AG08395 (cell line): ENCODE measurements around the gene KCTD10.

Source experiments
- DNase-seq: peaks from one replicate; pipeline ENCODE4 v3.0.0; 2012; ENCODE audit warnings: mixed read lengths, low spot score

Gene KCTD10, protein sequence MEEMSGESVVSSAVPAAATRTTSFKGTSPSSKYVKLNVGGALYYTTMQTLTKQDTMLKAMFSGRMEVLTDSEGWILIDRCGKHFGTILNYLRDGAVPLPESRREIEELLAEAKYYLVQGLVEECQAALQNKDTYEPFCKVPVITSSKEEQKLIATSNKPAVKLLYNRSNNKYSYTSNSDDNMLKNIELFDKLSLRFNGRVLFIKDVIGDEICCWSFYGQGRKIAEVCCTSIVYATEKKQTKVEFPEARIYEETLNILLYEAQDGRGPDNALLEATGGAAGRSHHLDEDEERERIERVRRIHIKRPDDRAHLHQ

DNA sequence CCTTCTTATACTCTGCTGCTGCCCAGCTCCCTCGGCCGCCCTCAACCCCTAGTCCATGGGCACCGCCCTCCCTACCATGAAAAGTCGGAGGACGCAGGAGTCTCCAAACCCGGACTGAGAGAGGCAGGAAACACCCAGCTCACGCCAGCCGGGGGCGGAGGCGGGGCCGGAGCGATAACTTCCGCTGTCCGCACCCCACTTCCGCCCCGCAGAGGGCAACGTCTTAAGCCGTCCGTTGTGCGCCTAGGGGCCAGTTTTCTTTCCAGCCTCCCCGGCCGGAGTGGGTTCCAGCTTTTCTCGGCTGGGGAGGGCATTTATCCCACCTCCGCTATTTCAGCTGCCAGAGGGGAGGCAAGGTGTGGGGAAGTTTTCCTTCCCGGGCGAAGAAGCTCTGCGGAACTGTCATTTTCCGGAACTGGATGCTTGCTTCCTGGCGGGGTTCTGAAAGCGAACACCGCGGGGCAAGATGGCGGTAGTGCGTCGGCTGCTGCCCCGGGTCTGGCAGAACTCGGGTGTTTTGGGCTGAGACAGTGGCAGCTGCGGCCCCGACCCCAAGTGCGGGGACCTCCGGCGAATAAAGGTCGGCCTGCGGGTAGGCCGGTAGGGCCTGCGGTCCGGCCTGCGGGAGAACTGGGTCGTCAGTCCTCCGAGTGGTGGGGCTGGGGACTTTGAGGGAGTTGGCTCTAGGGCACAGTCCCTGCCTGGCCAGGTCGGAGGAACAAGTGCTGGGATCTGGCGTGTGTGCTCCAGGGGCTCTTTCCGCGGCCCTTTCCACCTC, at the start of gene KCTD10, which contains the start of gene UBE3B:
KCTD10 (minus strand) TSS at position 116 of the 778 bp plus-strand sequence; CDS start at position 78, 38 bp downstream.
UBE3B (plus strand) TSS at position 450 of the 778 bp plus-strand sequence. CDS start 5,918 bp downstream, outside the sequence.
- peak; percentile 96 for DNase-seq

DNA sequence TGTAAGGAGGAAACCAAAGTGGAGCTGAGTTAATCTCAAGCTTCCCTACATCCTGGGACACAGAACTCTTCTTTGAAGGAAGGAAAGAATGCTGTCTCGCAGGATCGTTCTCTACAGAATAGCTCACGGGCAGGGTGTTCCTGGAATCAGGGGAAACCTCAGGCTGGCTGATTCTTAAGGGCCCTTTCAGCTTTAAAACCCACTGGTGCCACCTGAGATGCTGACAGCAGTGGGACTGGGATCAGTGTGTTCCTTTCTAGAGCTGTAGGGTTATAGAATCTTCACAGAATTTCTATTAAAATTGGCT, 48.1 kb upstream of the KCTD10 start:
- DNase-seq = no peak

DNA sequence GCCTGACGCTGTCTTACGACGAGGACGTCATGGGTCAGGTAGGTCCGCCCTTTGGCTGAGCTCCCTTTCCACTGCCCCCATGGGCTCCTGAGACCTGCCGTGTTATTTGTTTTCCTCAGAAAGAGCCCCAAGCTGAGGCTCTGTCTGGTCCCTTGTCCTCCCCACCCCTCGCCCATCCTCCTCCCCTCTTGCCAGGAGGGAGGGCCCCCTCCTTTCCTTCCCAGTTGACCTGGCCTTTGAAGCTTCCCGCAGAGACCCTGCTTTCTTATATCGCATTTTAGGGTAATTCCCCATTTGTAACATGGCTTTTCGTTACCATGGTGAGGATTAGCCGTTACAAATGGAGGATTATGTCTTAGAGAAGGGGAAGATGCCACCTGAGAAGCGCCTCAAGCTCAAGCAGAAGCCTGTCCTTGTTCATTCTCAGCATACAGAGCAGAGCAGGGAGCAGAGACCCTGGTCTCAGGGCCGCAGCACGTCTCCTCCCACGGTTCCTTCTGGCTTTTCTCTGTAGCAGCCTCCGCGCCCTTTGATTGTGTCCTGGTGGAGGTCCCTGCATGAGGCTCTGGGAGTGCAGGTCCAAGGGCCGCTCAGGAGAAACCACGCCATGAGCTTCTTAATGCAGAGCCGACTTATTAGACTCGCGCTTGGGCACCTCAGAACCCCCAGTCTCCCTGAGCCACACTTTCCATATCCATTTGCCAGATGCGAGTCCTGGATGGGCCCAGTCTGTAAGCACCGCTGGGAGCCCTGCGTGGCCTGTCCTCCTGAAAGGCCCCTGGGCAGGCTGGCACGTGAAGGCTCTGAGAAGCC, 47.6 kb upstream of the KCTD10 start:
- no peak for DNase-seq

DNA sequence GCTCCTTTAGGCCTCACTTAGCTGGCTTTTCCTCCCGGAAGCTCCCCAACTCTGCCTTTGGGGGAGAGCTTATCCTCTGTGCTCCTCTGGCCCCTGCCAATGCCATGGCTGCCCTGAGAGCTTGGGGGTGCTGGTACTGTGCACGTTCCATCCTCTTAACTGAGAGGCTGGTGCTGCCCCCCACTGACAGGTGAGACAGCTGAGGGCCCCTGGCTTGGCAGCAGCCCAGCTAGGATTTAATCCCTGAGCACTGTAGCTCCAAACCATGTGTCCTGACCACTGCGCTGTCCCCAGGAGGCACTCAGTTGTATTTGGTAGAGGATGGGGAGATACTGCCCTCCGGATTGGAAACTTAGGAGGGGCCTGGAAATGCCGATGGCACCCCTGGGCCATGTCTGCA, 46.4 kb upstream of the KCTD10 start:
- no peak for DNase-seq

DNA sequence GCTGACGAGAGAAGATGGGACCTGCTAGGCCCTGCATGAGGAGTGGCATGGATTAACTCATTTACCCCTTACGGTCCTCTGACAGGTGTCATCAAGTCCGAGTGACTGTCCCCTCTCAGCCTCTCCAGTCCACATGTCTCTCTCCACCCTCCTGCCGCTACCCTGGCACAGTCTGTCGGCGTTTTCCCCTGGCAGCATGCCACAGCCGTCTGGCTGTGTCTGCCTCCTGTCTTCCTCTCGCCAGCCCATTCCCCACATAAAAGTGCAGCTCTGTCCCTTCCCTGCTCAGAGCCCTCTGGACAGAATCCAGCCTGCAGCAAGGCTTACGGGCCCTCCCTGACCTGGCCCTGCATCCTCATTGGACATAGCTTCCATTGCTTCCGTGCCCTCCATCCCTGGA, 46.0 kb upstream of the KCTD10 start:
- DNase-seq = no peak

DNA sequence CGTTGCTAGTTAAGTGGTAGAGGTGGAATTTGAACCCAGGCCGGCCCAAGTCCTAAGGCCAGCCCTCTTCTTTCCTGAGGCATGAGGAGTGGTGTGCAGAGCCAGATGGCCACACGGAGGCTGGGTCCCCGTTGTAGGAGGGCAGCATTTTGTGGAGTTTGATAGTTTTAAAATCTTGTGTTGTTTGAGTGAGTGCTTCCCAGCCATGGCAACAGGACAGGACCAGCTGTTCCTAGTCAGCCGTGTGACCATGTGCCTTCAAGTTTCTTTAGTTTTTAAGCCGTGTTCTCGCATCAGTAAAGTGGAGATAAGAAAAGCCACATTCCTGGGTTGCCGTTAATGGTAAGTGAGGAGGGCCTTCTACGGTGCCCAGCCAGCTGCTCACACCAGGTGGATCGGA, 44.7 kb upstream of the KCTD10 start:
- no peak for DNase-seq

DNA sequence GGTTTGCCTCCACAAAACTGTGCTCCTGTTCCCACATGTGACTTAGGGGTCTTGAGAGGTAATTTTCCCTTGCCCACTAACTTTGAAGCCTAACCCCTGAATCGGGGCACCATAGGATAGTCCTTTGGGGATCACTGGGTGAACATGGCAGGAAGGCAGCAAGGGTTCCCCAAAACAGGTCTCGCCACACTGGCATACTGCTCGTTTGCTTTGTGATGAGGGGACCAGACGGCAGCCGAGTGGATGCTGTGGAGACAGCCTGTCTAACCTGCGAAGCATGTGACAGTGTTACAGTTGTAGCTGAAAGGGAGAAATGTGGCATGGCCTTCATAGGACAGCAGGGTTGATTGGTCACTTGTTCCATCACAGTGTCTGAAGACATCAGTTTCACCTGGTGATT, 42.7 kb upstream of the KCTD10 start:
- no peak for DNase-seq

DNA sequence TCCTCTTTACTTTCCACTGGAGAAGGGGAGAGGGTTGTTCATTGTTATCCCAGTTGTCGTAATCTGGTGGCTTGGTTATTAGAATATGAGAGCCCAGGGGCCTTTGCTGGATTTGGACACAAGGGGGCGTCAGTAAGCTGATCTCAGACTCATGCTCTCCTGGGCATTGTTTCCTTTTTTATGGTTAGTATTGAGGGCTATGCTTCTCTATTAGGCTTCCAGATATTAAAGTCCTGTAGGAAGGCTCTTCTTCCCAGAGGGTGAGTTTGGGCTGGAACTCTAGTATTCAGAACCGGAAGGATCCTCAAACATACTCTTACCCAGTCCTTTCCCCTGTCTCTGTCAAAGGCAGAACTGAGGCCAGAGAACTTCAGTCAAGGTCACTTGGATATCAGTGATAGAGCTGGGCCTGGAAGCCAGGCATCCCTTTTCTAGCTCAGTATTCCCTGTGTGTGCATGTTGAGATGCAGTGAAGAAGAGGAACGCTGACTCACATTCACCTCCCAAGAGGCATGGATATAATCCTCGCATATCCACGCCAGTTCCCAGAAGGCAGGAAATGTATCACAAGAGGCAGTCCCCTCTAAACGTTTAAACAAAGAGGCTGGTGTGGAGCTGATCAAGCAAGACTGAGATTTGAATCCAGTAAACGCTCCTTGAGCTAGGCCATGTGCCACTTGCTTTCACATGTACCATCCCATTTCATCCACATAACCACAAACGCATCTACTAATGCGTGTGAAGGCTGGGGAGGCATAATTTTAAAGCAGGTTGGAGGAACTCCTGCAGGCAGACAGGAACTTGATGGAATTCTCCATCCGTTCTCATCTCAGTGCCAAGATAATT, 41.9 kb upstream of the KCTD10 start:
- peak; percentile 82 for DNase-seq

DNA sequence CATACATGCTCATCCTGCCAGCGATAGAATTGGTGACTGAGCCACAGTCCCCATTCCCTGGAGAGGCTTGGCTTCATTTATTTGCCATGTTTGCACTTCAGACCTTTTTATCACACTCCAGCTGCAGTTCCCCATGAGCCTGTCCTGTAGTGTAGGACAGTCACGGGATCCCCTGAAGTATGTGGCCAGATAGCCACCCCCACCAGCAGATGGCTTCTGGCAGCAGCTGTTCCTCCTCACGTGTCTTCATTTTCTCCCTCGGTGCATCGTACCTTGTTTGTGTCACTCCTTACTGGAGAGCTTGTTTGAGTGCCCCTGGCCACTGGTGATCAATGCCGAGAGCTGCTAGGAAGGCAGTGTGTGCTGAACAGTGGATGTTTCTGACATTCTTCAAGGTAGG, 40.5 kb upstream of the KCTD10 start:
- no peak for DNase-seq

DNA sequence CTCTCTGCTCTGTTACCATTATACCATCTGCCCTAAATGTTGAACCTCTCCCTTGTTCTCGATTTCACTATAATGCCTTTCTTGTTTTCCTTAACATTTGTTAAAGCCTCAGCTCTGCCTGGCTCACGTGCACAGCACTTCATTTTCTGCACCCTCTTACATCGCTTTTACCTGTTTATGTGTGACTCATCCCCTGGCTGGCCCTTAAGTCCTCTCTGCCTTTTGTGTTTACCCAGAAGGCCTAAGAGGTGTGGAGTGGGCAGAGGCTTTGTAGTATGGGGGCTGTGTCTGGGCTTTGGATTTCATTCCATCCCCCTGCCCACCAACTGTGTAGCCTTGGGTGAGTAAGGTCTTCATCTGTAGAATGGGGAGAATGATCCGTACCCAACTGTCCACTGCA, 36.9 kb upstream of the KCTD10 start:
- no peak for DNase-seq

DNA sequence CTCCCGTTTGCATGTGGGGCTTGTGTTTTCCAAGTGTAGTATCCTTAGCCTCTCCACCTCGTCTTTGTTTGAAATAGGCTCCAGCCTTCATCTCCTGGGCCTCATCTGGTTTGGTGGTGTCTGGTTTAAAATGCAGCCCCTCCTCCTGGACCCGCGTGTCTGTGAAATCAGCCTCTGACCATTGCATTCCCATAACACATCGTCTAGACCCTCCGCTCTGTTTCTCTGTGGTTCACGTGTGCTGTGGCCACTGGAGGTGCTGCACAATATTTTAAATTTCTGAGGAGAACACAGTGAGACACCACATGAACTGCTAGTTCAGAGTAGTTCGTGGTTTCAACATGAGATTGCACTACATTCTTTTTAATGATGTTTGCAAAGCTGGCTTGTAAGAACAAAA, 36.0 kb upstream of the KCTD10 start:
- DNase-seq = no peak

DNA sequence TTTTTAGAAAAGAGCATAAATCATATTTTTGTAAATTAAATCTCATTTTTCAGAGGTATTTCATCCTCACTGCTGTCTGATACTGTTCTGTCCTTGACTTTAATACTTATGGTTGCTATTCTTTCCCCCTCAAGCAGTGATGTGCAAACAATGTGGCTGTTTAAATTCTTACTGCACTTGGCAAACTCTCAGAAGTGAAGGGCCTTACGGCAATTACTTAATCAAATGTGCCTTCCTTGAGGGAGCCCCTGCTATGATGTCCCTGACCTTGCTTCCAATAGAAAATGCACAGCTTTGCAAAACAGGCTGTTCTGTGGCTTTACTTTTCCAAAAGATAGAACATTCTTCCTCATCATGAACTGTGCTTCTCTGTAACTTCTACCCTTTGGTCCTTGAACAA, 35.5 kb upstream of the KCTD10 start:
- no peak for DNase-seq

DNA sequence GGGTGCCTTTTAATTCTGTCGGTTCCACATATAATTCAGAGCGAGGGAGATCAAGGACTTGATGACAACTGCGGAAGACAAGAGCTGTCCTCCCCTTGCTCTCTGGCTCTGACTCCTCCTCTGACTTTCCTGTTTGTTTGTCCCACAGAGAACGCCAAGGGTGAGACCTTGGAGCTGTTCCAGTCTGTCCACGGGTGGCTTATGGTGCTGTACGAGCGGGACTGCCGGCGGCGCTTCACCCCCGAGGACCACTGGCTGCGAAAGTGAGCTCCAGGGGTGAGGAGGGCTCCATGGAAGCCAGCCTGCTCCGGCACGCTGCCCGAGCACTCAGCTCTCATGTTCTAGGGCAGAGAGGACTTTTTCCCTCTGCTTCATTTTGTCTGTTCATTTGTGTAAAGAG, 33.1 kb upstream of the KCTD10 start:
- no peak for DNase-seq

DNA sequence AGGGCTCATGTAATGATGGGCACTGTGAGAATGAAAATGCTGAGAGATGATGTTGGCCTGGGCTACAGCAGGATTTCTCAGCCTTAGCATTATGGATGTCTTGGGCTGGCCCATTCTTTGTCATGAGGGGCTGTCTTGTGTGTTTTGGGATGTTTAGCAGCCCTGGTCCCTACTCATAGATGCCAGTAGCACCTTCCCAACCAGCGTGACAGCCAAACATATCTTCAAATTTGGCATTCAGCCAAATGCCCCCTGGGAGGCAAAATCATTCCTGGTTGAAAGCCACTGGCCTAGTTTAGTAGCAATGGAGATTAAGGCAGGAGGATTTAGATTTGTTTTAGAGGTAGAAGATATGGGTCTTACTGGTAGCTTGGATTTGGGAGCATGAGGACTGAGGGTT, 27.0 kb upstream of the KCTD10 start:
- DNase-seq = no peak

DNA sequence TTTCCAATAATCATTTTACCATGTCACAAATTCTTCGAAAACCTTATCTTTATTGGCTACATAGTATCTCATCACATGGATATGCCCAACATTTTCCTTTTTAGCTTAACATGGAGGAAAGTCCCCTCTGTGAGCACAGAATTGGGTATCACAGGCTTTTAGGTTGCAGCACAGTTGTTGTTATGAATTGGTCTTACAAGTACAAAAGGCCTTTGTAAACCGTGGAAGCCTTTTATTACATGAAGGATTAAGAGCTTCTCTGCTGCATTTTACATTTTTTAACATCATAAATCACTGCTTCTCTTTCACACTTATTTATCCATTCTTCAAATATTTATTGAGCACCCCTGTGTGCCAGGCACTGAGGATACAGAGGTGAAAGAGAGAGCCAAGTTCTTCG, 26.5 kb upstream of the KCTD10 start:
- no peak for DNase-seq

DNA sequence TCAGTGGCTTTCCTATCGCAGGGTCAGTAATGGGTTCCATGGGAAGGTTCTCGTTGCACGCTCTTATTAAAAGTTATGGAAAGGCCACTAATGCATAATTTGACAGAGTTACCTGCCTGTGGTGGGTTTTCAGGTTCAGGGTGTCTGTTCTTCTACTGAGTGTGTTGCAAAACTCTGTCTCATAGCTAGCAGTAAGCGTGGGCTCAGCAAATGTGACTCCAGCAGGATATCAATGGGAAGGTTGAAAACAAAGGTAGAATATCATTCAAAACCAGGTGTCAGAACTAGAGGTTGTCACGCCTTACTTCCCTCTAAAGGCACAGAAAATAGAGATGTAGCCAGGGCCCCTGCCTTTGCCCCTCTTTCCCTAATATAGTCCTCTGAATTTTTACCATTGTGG, 25.2 kb upstream of the KCTD10 start:
- no peak for DNase-seq

DNA sequence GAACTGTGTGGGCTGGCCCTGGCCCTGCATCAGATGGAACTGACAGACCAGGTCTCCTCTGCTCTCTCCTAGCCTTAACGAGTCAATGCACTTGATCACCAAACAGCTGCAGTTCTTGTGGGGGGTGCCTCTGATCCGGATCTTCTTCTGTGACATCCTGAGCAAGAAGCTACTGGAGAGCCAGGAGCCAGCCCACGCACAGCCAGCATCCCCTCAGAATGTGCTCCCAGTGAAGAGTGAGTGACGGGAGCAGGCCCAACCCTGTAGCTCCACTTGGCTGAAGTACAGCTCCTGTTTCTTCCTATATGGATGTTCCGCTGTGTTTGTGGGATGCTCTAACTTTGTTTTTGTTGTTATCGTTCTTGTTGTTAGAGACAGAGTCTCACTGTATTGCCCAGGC, 24.2 kb upstream of the KCTD10 start:
- no peak for DNase-seq

DNA sequence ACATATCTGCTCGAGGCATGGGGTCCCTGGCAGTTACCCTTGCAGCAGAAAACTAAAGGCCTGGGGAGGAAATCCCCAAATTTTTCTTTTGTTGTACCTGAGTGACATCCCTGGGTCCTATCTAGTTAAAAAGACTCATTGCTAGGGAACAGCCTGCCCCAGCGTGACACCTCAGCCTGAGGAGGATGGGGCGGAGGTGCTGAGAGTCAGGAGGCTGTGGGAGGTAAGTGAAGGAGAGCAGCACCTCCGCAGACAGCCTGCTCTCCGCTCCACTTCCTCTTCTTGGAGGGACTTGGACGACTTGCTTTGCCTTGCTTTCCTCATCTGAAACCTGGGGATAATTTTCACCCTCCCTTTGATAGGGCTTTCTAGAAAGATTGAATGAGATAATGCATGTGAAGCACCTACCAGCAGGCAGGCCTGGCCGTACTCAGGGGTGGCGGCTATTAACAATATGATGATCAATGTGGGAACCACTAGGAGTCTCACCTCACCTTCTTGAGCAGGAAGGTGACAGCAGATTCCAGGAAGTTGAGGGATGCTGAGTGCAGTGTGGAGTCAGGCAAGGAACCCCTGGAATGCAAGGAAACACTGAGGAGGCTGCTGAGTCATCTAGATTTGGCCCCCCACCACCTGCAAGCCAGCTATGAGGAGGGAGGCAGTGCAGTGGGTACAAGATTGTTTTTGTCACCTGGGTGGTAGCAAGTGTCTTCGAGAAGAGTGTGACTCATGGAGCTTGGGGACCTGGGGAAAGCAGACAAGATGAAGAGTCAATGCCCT, 23.5 kb upstream of the KCTD10 start:
- DNase-seq = no peak

DNA sequence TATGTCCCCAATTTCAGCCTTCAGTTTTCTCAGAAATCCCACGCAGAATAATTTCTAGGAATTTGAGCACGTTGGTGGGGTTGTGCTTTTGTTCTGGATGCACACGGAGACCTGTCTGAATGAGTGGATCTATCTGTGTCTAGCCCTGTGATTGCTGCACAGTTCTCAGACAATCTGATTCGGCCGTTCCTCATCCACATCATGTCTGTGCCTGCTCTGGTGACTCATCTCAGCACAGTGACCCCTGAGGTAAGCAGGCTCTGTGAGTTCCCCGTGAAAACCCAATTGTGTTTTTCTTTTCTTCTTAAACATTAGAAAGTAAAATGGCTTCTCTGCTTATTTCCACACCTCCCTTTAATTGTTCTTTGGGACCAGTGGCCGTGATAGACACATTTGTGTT, 20.6 kb upstream of the KCTD10 start:
- DNase-seq = no peak

DNA sequence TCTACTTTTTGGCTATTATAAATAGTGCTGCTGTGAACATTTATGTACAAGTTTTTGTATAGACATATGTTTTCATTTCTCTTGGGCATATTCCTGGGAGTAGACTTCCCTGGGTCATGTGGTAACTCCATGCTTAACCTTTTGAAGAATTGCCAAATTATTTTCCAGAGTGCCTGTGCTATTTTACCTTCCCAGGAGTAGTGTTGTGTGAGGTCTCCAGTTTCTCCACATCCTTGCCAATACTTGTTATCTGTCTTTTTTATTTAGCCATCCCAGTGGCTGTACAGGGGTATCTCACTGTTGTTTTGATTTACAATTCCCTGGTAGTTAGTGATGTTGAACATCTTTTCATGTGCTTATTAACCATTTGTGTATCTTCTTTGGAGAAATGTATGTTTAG, 19.2 kb upstream of the KCTD10 start:
- DNase-seq = no peak

DNA sequence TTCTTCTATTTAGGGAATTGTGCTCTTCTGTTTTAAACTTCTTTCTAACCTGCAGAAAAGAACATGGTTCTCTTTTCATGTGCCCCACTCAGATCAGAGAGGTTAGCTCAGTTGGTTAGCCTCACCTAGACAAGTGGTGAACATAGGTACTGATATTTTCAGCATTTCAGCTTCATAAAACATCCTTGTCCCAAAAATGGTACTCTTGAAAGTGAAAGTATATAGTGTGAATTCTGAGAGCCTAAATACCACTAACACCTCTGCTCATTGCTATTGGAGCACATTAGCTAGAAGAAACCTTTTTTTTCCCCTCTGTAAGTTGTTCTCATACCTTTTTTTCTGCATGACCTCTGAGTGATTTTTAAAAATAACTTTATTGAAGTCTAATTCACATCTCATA, 17.9 kb upstream of the KCTD10 start:
- no peak for DNase-seq
